H1 (cell line): ENCODE data around the gene PANX1. TPM values are rescaled to one million over a fixed set of nuclear protein-coding genes. Genes with fewer than 3 reads are reported as not detected.

Experiments
- CTCF ChIA-PET: fragments of 300-600 bp; sonication (Branson Sonifier 250); formaldehyde crosslinking; loops from one replicate; lab custom pipeline; 2021; ENCODE audit not compliant: partially characterized antibody; lab: Charles Lee
- POLR2A ChIA-PET: fragments of 300-600 bp; sonication (Branson Sonifier 250); formaldehyde crosslinking; loops from one replicate; lab custom pipeline; 2021; ENCODE audit warnings: inconsistent platforms; ENCODE audit not compliant: partially characterized antibody; lab: Charles Lee
- DNase-seq, 2 experiments: peaks; one replicate each; pipeline versions ENCODE4 v3.0.0 to v3.0.0-alpha.2; 2010 to 2022; ENCODE audit warnings: low spot score in 2 of 2, low read depth in 1 of 2, mixed read lengths in 1 of 2
- FAIRE-seq: peaks from 2 replicates; lab custom pipeline; 2011; peaks lifted over from hg19 to GRCh38; lab: Jason Lieb, UNC
- H2AFZ ChIP-seq: 2 replicates; pipeline ENCODE4 v1.8.1; 2012; ENCODE audit warnings: low read length, inconsistent platforms
- H2AK5ac ChIP-seq: 2 replicates; pipeline ENCODE4 v1.6.1; 2013; ENCODE audit warnings: low read depth, low read length
- H2BK120ac ChIP-seq: replicated peaks from 2 replicates; pipeline ENCODE3; 2013; ENCODE audit warnings: low read depth, low read length, inconsistent platforms
- H2BK12ac ChIP-seq: 2 replicates; pipeline ENCODE4 v1.6.1; 2013; ENCODE audit warnings: low read depth, low read length
- H2BK15ac ChIP-seq: 2 replicates; pipeline ENCODE4 v1.6.1; 2013; ENCODE audit warnings: low read length
- H2BK20ac ChIP-seq: 2 replicates; pipeline ENCODE4 v1.6.1; 2013; ENCODE audit warnings: low read length
- H2BK5ac ChIP-seq: 2 replicates; pipeline ENCODE4 v1.6.1; 2013; ENCODE audit warnings: low read depth, low read length
- H3K14ac ChIP-seq: 2 replicates; pipeline ENCODE4 v1.6.1; 2013; ENCODE audit warnings: inconsistent platforms; ENCODE audit not compliant: insufficient read length
- H3K18ac ChIP-seq: 2 replicates; pipeline ENCODE4 v1.6.1; 2013; ENCODE audit warnings: low read length; ENCODE audit errors: extremely low read depth
- H3K23ac ChIP-seq: 2 replicates; pipeline ENCODE4 v1.6.1; 2013; ENCODE audit warnings: inconsistent platforms; ENCODE audit not compliant: insufficient read length
- H3K23me2 ChIP-seq: 2 replicates; pipeline ENCODE4 v1.6.1; 2013; ENCODE audit warnings: low read depth, low read length
- H3K27ac ChIP-seq: 2 replicates; pipeline ENCODE4 v1.6.1; 2011; ENCODE audit warnings: low read depth, low read length, inconsistent platforms
- H3K27me3 ChIP-seq, 4 experiments: replicated peaks in 1 of 4; 1 replicate in 1 of 4; 2 replicates in 3 of 4; pipeline versions ENCODE4 v1.6.1 to v1.8.1; 2011 to 2013; ENCODE audit warnings: low read length in 3 of 4, mild to moderate bottlenecking in 3 of 4, inconsistent platforms in 2 of 4, mixed read lengths in 2 of 4, moderate library complexity in 1 of 4; ENCODE audit not compliant: control insufficient read depth in 3 of 4, insufficient read depth in 3 of 4; ENCODE audit errors: extremely low read depth in 1 of 4
- H3K36me3 ChIP-seq, 4 experiments: 2 replicates each; pipeline versions ENCODE4 v1.6.1 to v1.8.1; 2011 to 2013; ENCODE audit warnings: mild to moderate bottlenecking in 4 of 4, low read length in 3 of 4, moderate library complexity in 2 of 4, control low read depth in 1 of 4, inconsistent platforms in 1 of 4; ENCODE audit not compliant: insufficient read depth in 4 of 4, control insufficient read depth in 2 of 4
- H3K4ac ChIP-seq: replicated peaks from 2 replicates; pipeline ENCODE3; 2013; ENCODE audit warnings: low read length, low read depth, mixed read lengths, inconsistent platforms; ENCODE audit not compliant: insufficient read length
- H3K4me1 ChIP-seq, 4 experiments: replicated peaks in 1 of 4; 1 replicate in 1 of 4; 2 replicates in 3 of 4; pipeline versions ENCODE4 v1.6.1 to v1.8.1; 2011 to 2013; ENCODE audit warnings: low read length in 3 of 4, inconsistent platforms in 2 of 4, mixed read lengths in 1 of 4; ENCODE audit not compliant: insufficient read depth in 4 of 4, control insufficient read depth in 3 of 4
- H3K4me2 ChIP-seq, 2 experiments: 2 replicates each; pipeline versions ENCODE4 v1.6.1 to v1.8.1; 2011 to 2013; ENCODE audit warnings: low read depth in 2 of 2, low read length in 2 of 2, control low read depth in 1 of 2, inconsistent platforms in 1 of 2, mild to moderate bottlenecking in 1 of 2; ENCODE audit not compliant: insufficient read depth in 1 of 2
- H3K4me3 ChIP-seq, 4 experiments: fragments of 200-600, 300-600 bp in 1 of 4; sonication (generic), shearing (Covaris generic), sonication (Bioruptor Twin) in 1 of 4; 2 replicates each; pipeline versions ENCODE4 v1.5.1 to v1.8.1; 2011 to 2016; ENCODE audit warnings: low read length in 4 of 4, low read depth in 3 of 4, control low read depth in 2 of 4, inconsistent platforms in 2 of 4, mild to moderate bottlenecking in 2 of 4, mixed read lengths in 1 of 4, moderate library complexity in 1 of 4; ENCODE audit not compliant: insufficient read depth in 2 of 4; ENCODE audit errors: extremely low read depth in 1 of 4
- H3K56ac ChIP-seq: replicated peaks from 2 replicates; pipeline ENCODE3; 2013; ENCODE audit warnings: low read depth, mild to moderate bottlenecking, mixed read lengths, low read length, inconsistent platforms; ENCODE audit not compliant: insufficient read length
- H3K79me1 ChIP-seq: 2 replicates; pipeline ENCODE4 v1.6.1; 2013; ENCODE audit warnings: low read depth, low read length, control low read depth
- H3K79me2 ChIP-seq, 2 experiments: 2 replicates each; pipeline versions ENCODE4 v1.6.1 to v1.8.1; 2012 to 2013; ENCODE audit warnings: low read length in 2 of 2, mild to moderate bottlenecking in 2 of 2, inconsistent platforms in 1 of 2; ENCODE audit not compliant: insufficient read depth in 2 of 2, control insufficient read depth in 1 of 2
- H3K9ac ChIP-seq, 4 experiments: replicated peaks in 1 of 4; 1 replicate in 1 of 4; 2 replicates in 3 of 4; pipeline versions ENCODE4 v1.6.1 to v1.8.1; 2011 to 2013; ENCODE audit warnings: low read depth in 3 of 4, low read length in 3 of 4, control low read depth in 2 of 4, mild to moderate bottlenecking in 2 of 4, moderate library complexity in 2 of 4, inconsistent platforms in 1 of 4; ENCODE audit errors: extremely low read depth in 1 of 4
- H3K9me3 ChIP-seq, 2 experiments: 2 replicates each; pipeline versions ENCODE4 v1.6.1 to v1.8.1; 2012 to 2013; ENCODE audit warnings: mild to moderate bottlenecking in 2 of 2, moderate library complexity in 2 of 2, control low read depth in 1 of 2, inconsistent platforms in 1 of 2, low read depth in 1 of 2, low read length in 1 of 2, mixed read lengths in 1 of 2; ENCODE audit not compliant: insufficient read depth in 2 of 2
- H4K20me1 ChIP-seq, 2 experiments: replicated peaks in 1 of 2; 2 replicates each; pipeline versions ENCODE3 to v1.8.1; 2011 to 2013; ENCODE audit warnings: inconsistent platforms in 2 of 2, low read length in 2 of 2, mild to moderate bottlenecking in 1 of 2; ENCODE audit not compliant: insufficient read depth in 2 of 2, control insufficient read depth in 1 of 2
- H4K5ac ChIP-seq: 2 replicates; pipeline ENCODE4 v1.6.1; 2013; ENCODE audit warnings: low read length, low read depth, mixed read lengths, inconsistent platforms; ENCODE audit not compliant: insufficient read length
- H4K8ac ChIP-seq: 2 replicates; pipeline ENCODE4 v1.8.0; 2013; ENCODE audit warnings: mild to moderate bottlenecking, moderate library complexity, low read length, inconsistent platforms; ENCODE audit not compliant: insufficient read depth; ENCODE audit errors: extremely low read depth
- H4K91ac ChIP-seq: replicated peaks from 2 replicates; pipeline ENCODE3; 2013; ENCODE audit warnings: low read length, mixed read lengths, inconsistent platforms; ENCODE audit not compliant: insufficient read length
- ASH2L ChIP-seq: fragments of 200-600, 300-600 bp; sonication (generic); IDR thresholded peaks from one replicate; pipeline ENCODE4 v1.7.1; 2017; ENCODE audit warnings: low read length
- WGBS, 2 experiments: shearing (Covaris generic) in 1 of 2; methylation state at CpG; one replicate each; pipeline versions ENCODE4 v1.1.6 to v1.1.7; 2013 to 2015; ENCODE audit warnings: low lambda C conversion rate in 2 of 2, mixed read lengths in 2 of 2, inconsistent platforms in 1 of 2, low coverage in 1 of 2, missing lambda C conversion rate in 1 of 2; ENCODE audit not compliant: insufficient replicate concordance in 2 of 2, insufficient coverage in 1 of 2, insufficient read length in 1 of 2; ENCODE audit errors: extremely low coverage in 1 of 2, missing lambda C conversion rate in 1 of 2; 5-methylcytosine and 5-hydroxymethylcytosine counted together
- polyA plus RNA-seq, 7 experiments: library from polyadenylated mRNA; depleted of rRNA in 3 of 7; stranded (reverse) in 5 of 7; unstranded in 2 of 7; fragments of >200 nt in 5 of 7; fragments of 200-250 nt in 2 of 7; gene quantifications; 1 replicate in 5 of 7; 2 replicates in 1 of 7; 4 replicates in 1 of 7; pipeline versions ENCODE4 v1.2.1 to v1.2.3, GENCODE V29; 2011 to 2013; ENCODE audit warnings: missing spikeins in 2 of 7, mixed read lengths in 2 of 7
- total RNA-seq: library from RNA; stranded (reverse); fragmentation: NEBNext Ultra II Directional; extraction: Animal tissue kit (Norgen Biotek cat#: 25700); gene quantifications from 2 replicates; pipeline ENCODE4 v1.2.1, GENCODE V29; 2021

PANX1 gene
- total and polyA plus RNA-seq, 2 of the 8 experiments (the other 6 are each of a cell fraction or from before 2014, with no cell fraction given) = 15.9 to 35.2 TPM

GRCh38 chr11:94103471-94103870 lies 25.2 kb upstream of the PANX1 start:
- H3K4ac ChIP-seq = no peak overlapping the region
- H2BK20ac ChIP-seq = no peak overlapping the region
- 93% methylated on average over 1 of the region's 1 CpG; no CpG with 5 or more reads in 1 of the 2 experiments for WGBS, 2 experiments
- ChIA-PET CTCF (no interaction called here), POLR2A (no interaction called here)
- H2BK15ac ChIP-seq = no peak overlapping the region
- H3K4me2 ChIP-seq = no peak overlapping the region
- no peak overlapping the region for H3K56ac ChIP-seq
- peaks cover 0 to 2% (median 0%) of the 10 kb centered on the region in 4 experiments; a peak in 2 of 8 replicates for H3K36me3 ChIP-seq
- no peak overlapping the region for H3K27ac ChIP-seq
- no peaks in the 10 kb centered on the region for H3K27me3 ChIP-seq
- peaks cover 9 to 16% of the 10 kb centered on the region in 2 experiments for H3K9me3 ChIP-seq
- no peak overlapping the region for H4K91ac ChIP-seq
- H3K4me1 ChIP-seq = peaks cover 0 to 3% (median 0%) of the 10 kb centered on the region in 4 experiments; a peak in 2 of 7 replicates
- no peak overlapping the region for H3K4me3 ChIP-seq
- no peak overlapping the region for H3K14ac ChIP-seq
- no peak overlapping the region for H3K18ac ChIP-seq
- H3K9ac ChIP-seq = no peak overlapping the region
- H4K20me1 ChIP-seq = no peaks in the 10 kb centered on the region
- no peak overlapping the region for H4K5ac ChIP-seq
- H2AK5ac ChIP-seq = no peak overlapping the region
- H3K79me1 ChIP-seq = no peaks in the 10 kb centered on the region
- no peak overlapping the region for H4K8ac ChIP-seq
- H2BK5ac ChIP-seq = no peak overlapping the region
- FAIRE-seq (no peak), DNase-seq (no peak)
- H2BK12ac ChIP-seq = no peak overlapping the region
- no peak overlapping the region for H2AFZ ChIP-seq
- no peak overlapping the region for H2BK120ac ChIP-seq
- no peak overlapping the region for H3K23ac ChIP-seq
- H3K79me2 ChIP-seq = no peaks in the 10 kb centered on the region
- no peaks in the 10 kb centered on the region for H3K23me2 ChIP-seq
- no peak for TF ChIP-seq ASH2L
